Mesendoderm (in vitro differentiated cells): ENCODE results near the gene MAN2A1.
"Not testable (repeated sequence)": the region's sequence is repeated elsewhere in the genome, so short reads cannot be mapped to it uniquely, and the experiment has no call there.

Experiments used
- DNase-seq: peaks from one replicate; pipeline ENCODE4 v3.0.0; 2013
- H2AK5ac ChIP-seq: 2 replicates; pipeline ENCODE4 v1.6.1; 2013; ENCODE audit warnings: low read length, inconsistent platforms
- H2BK120ac ChIP-seq: 2 replicates; pipeline ENCODE4 v1.6.1; 2013; ENCODE audit warnings: low read depth, mild to moderate bottlenecking, low read length, moderate library complexity, mixed read lengths
- H2BK15ac ChIP-seq: replicated peaks from 2 replicates; pipeline ENCODE4 v1.6.1; 2013; ENCODE audit warnings: low read depth, mild to moderate bottlenecking, moderate library complexity
- H2BK5ac ChIP-seq: 2 replicates; pipeline ENCODE4 v1.6.1; 2013; ENCODE audit warnings: low read length, inconsistent platforms
- H3K18ac ChIP-seq: 2 replicates; pipeline ENCODE4 v1.6.1; 2013; ENCODE audit warnings: mild to moderate bottlenecking, low read length, mixed read lengths
- H3K23ac ChIP-seq: one replicate; pipeline ENCODE4 v1.6.1; 2013; ENCODE audit warnings: low read length
- H3K27ac ChIP-seq: 2 replicates; pipeline ENCODE4 v1.5.1; 2013; ENCODE audit warnings: low read depth, mild to moderate bottlenecking, inconsistent platforms, low read length, moderate library complexity
- H3K27me3 ChIP-seq: 2 replicates; pipeline ENCODE4 v1.6.1; 2013; ENCODE audit warnings: low read length, control low read depth, mild to moderate bottlenecking, inconsistent platforms; ENCODE audit not compliant: insufficient read depth, poor library complexity
- H3K36me3 ChIP-seq: 2 replicates; pipeline ENCODE4 v1.6.1; 2013; ENCODE audit warnings: low read length, inconsistent platforms; ENCODE audit not compliant: control insufficient read depth, insufficient read depth
- H3K4ac ChIP-seq: one replicate; pipeline ENCODE4 v1.6.1; 2013; ENCODE audit warnings: low read depth, mild to moderate bottlenecking, low read length, moderate library complexity
- H3K4me1 ChIP-seq: 2 replicates; pipeline ENCODE4 v1.6.1; 2013; ENCODE audit warnings: low read depth, low read length, inconsistent platforms; ENCODE audit not compliant: control insufficient read depth
- H3K4me2 ChIP-seq: 2 replicates; pipeline ENCODE4 v1.6.1; 2013; ENCODE audit warnings: low read length
- H3K4me3 ChIP-seq: 2 replicates; pipeline ENCODE4 v1.5.1; 2013; ENCODE audit warnings: mild to moderate bottlenecking, low read length
- H3K56ac ChIP-seq: one replicate; pipeline ENCODE4 v1.6.1; 2013; ENCODE audit warnings: low read length
- H3K79me1 ChIP-seq: 2 replicates; pipeline ENCODE4 v1.6.1; 2013; ENCODE audit warnings: low read length, inconsistent platforms
- H3K79me2 ChIP-seq: 2 replicates; pipeline ENCODE4 v1.6.1; 2013; ENCODE audit warnings: mild to moderate bottlenecking, low read length; ENCODE audit not compliant: control insufficient read depth, insufficient read depth
- H3K9ac ChIP-seq: 2 replicates; pipeline ENCODE4 v1.6.1; 2013; ENCODE audit warnings: low read length, inconsistent platforms
- H4K5ac ChIP-seq: one replicate; pipeline ENCODE4 v1.6.1; 2013; ENCODE audit warnings: low read length
- H4K8ac ChIP-seq: one replicate; pipeline ENCODE4 v1.6.1; 2013; ENCODE audit warnings: low read depth, mild to moderate bottlenecking, control low read depth, low read length, moderate library complexity
- WGBS: extraction: QIAGEN DNeasy Blood & Tissue Kit; methylation state at CpG from one replicate; pipeline ENCODE4 v1.1.7; 2013; ENCODE audit warnings: low lambda C conversion rate, missing lambda C conversion rate; ENCODE audit not compliant: insufficient coverage; ENCODE audit errors: extremely low coverage; 5-methylcytosine and 5-hydroxymethylcytosine counted together

Gene MAN2A1

GRCh38 chr5:109759306-109759705 is 69.6 kb downstream of the MAN2A1 start:
- H3K56ac ChIP-seq, result no peak overlapping the region
- H3K36me3 ChIP-seq, result peaks cover 2% of the 10 kb centered on the region
- peaks cover 5% of the 10 kb centered on the region for H3K79me1 ChIP-seq
- no peak overlapping the region for H2BK120ac ChIP-seq
- H3K23ac ChIP-seq, result no peak overlapping the region
- no peak for DNase-seq
- H3K4me3 ChIP-seq, result no peak overlapping the region
- peaks cover 8% of the 10 kb centered on the region for H3K79me2 ChIP-seq
- H4K8ac ChIP-seq, result no peak overlapping the region
- no peaks in the 10 kb centered on the region for H3K4me1 ChIP-seq
- no peak overlapping the region for H2BK15ac ChIP-seq
- no peak overlapping the region for H2BK5ac ChIP-seq
- H3K27ac ChIP-seq, result no peak overlapping the region
- no peak overlapping the region for H3K4me2 ChIP-seq
- H3K27me3 ChIP-seq, result no peaks in the 10 kb centered on the region
- no peak overlapping the region for H3K4ac ChIP-seq
- no peak overlapping the region for H3K18ac ChIP-seq
- no peak overlapping the region for H2AK5ac ChIP-seq
- H4K5ac ChIP-seq, result no peak overlapping the region
- H3K9ac ChIP-seq, result no peak overlapping the region

- not testable (repeated sequence) for H2BK120ac ChIP-seq, H3K27me3 ChIP-seq, H3K18ac ChIP-seq, H2AK5ac ChIP-seq, H2BK5ac ChIP-seq, H3K79me2 ChIP-seq, H3K23ac ChIP-seq, H3K4ac ChIP-seq, H4K8ac ChIP-seq, H3K9ac ChIP-seq, H2BK15ac ChIP-seq, H3K27ac ChIP-seq, H3K79me1 ChIP-seq, H4K5ac ChIP-seq, DNase-seq, H3K56ac ChIP-seq, H3K4me2 ChIP-seq, H3K4me1 ChIP-seq, H3K4me3 ChIP-seq, H3K36me3 ChIP-seq
- WGBS, result no CpG with 5 or more reads among the region's 4 CpGs
Measured at GRCh38 chr5:109760130-109760529, 70.4 kb downstream of the MAN2A1 start.

GRCh38 chr5:109762821-109763220 is 73.1 kb downstream of the MAN2A1 start:
- Histone ChIP-seq H2BK5ac (no peak overlapping the region), H3K4me1 (no peaks in the 10 kb centered on the region), H2AK5ac (no peak overlapping the region), H4K5ac (no peak overlapping the region), H2BK120ac (no peak overlapping the region), H3K79me2 (peaks cover 6% of the 10 kb centered on the region), H3K4me3 (no peak overlapping the region), H3K23ac (no peak overlapping the region), H2BK15ac (no peak overlapping the region), H3K27ac (no peak overlapping the region), H4K8ac (no peak overlapping the region), H3K18ac (no peak overlapping the region), H3K4ac (no peak overlapping the region), H3K27me3 (no peaks in the 10 kb centered on the region), H3K36me3 (peaks cover 2% of the 10 kb centered on the region), H3K9ac (no peak overlapping the region), H3K56ac (no peak overlapping the region), H3K79me1 (peaks cover 3% of the 10 kb centered on the region), H3K4me2 (no peak overlapping the region)
- DNase-seq, result no peak
- no CpG with 5 or more reads among the region's 1 CpG for WGBS

- no peak overlapping the region for H3K27ac ChIP-seq
- no peak overlapping the region for H3K23ac ChIP-seq
- H4K8ac ChIP-seq, result no peak overlapping the region
- no peak overlapping the region for H2BK5ac ChIP-seq
- no peak overlapping the region for H3K56ac ChIP-seq
- H4K5ac ChIP-seq, result no peak overlapping the region
- WGBS, result no CpG with 5 or more reads among the region's 4 CpGs
- H3K79me1 ChIP-seq, result peaks cover 1% of the 10 kb centered on the region
- no peak for DNase-seq
- no peak overlapping the region for H3K18ac ChIP-seq
- H3K4me2 ChIP-seq, result no peak overlapping the region
- H3K36me3 ChIP-seq, result peaks cover 1% of the 10 kb centered on the region
- peaks cover 2% of the 10 kb centered on the region for H3K79me2 ChIP-seq
- H3K4me3 ChIP-seq, result no peak overlapping the region
- H3K4ac ChIP-seq, result no peak overlapping the region
- H2BK15ac ChIP-seq, result no peak overlapping the region
- H3K4me1 ChIP-seq, result no peaks in the 10 kb centered on the region
- no peak overlapping the region for H2BK120ac ChIP-seq
- no peak overlapping the region for H2AK5ac ChIP-seq
- no peak overlapping the region for H3K9ac ChIP-seq
- no peaks in the 10 kb centered on the region for H3K27me3 ChIP-seq
Measured at GRCh38 chr5:109767184-109767995, 77.7 kb downstream of the MAN2A1 start.

- no peak overlapping the region for H3K9ac ChIP-seq
- H2AK5ac ChIP-seq, result no peak overlapping the region
- no peak overlapping the region for H3K27ac ChIP-seq
- H3K4me3 ChIP-seq, result no peak overlapping the region
- H3K36me3 ChIP-seq, result no peaks in the 10 kb centered on the region
- no peak overlapping the region for H4K5ac ChIP-seq
- no peaks in the 10 kb centered on the region for H3K4me1 ChIP-seq
- H3K4me2 ChIP-seq, result no peak overlapping the region
- no peak overlapping the region for H2BK15ac ChIP-seq
- no peaks in the 10 kb centered on the region for H3K27me3 ChIP-seq
- WGBS, result no CpG with 5 or more reads among the region's 4 CpGs
- H3K23ac ChIP-seq, result no peak overlapping the region
- H3K18ac ChIP-seq, result no peak overlapping the region
- no peaks in the 10 kb centered on the region for H3K79me1 ChIP-seq
- no peak overlapping the region for H2BK120ac ChIP-seq
- H4K8ac ChIP-seq, result no peak overlapping the region
- no peak overlapping the region for H2BK5ac ChIP-seq
- no peak overlapping the region for H3K4ac ChIP-seq
- no peak overlapping the region for H3K56ac ChIP-seq
- peaks cover 2% of the 10 kb centered on the region for H3K79me2 ChIP-seq
- DNase-seq, result no peak
Measured at GRCh38 chr5:109767997-109768396, 78.3 kb downstream of the MAN2A1 start.
